ENCODE data around the gene IGSF21. TPM values are rescaled to one million over a fixed set of nuclear protein-coding genes. Genes with fewer than 3 reads are reported as not detected.

IGSF21 gene
- polyA plus RNA-seq, 1 of the 3 experiments (the other 2 are of a cell fraction), result not detected

DNA sequence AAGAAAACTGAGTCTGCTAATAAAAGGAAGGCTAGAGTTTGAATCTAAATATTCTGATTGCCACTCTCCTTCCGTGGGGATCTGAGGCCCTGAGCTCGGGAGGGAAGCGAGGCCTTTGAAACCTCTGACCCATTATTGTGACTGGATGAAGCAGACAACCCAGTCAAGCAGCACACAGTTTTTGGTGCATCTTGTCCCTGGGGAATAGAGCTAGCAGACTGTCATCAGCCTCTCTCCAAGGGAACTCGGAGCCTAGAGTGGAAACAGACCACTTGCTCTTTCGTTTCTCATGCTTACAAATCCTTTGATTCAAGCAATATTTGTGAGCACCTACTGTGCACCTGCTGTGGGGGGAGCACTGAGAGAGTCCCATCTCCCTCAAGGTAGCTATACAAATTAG lies 240.0 kb downstream of the IGSF21 start:
- TF ChIP-seq POLR2AphosphoS5 (IDR thresholded peaks at IDR 0.05; ENCODE audit: low read depth, low read length) (no peak), RCOR1 (IDR thresholded peaks at IDR 0.05; ENCODE audit: low read length) (no peak), MEF2A (IDR thresholded peaks at IDR 0.05; ENCODE audit: borderline replicate concordance, low read depth) (no peak), ELF1 (IDR thresholded peaks at IDR 0.05) (no peak), EZH2phosphoT487 (IDR thresholded peaks at IDR 0.05; ENCODE audit: borderline replicate concordance, low read depth) (no peak), FOXJ3 (CRISPR knock-in tag; IDR thresholded peaks at IDR 0.05) (no peak), EP300 (IDR thresholded peaks at IDR 0.05; ENCODE audit: borderline replicate concordance in 1 of 2, low read depth in 1 of 2, low read length in 1 of 2) (no peak)
- TF ChIP-seq, protein P1, sequence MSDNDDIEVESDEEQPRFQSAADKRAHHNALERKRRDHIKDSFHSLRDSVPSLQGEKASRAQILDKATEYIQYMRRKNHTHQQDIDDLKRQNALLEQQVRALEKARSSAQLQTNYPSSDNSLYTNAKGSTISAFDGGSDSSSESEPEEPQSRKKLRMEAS (IDR thresholded peaks at IDR 0.05; ENCODE audit: low read depth), result no peak
- TF ChIP-seq, protein P2, sequence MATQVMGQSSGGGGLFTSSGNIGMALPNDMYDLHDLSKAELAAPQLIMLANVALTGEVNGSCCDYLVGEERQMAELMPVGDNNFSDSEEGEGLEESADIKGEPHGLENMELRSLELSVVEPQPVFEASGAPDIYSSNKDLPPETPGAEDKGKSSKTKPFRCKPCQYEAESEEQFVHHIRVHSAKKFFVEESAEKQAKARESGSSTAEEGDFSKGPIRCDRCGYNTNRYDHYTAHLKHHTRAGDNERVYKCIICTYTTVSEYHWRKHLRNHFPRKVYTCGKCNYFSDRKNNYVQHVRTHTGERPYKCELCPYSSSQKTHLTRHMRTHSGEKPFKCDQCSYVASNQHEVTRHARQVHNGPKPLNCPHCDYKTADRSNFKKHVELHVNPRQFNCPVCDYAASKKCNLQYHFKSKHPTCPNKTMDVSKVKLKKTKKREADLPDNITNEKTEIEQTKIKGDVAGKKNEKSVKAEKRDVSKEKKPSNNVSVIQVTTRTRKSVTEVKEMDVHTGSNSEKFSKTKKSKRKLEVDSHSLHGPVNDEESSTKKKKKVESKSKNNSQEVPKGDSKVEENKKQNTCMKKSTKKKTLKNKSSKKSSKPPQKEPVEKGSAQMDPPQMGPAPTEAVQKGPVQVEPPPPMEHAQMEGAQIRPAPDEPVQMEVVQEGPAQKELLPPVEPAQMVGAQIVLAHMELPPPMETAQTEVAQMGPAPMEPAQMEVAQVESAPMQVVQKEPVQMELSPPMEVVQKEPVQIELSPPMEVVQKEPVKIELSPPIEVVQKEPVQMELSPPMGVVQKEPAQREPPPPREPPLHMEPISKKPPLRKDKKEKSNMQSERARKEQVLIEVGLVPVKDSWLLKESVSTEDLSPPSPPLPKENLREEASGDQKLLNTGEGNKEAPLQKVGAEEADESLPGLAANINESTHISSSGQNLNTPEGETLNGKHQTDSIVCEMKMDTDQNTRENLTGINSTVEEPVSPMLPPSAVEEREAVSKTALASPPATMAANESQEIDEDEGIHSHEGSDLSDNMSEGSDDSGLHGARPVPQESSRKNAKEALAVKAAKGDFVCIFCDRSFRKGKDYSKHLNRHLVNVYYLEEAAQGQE (IDR thresholded peaks at IDR 0.05; ENCODE audit: low read depth, low read length), result no peak
- TF ChIP-seq, protein P3, sequence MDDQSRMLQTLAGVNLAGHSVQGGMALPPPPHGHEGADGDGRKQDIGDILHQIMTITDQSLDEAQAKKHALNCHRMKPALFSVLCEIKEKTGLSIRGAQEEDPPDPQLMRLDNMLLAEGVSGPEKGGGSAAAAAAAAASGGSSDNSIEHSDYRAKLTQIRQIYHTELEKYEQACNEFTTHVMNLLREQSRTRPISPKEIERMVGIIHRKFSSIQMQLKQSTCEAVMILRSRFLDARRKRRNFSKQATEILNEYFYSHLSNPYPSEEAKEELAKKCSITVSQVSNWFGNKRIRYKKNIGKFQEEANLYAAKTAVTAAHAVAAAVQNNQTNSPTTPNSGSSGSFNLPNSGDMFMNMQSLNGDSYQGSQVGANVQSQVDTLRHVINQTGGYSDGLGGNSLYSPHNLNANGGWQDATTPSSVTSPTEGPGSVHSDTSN (IDR thresholded peaks at IDR 0.05), result no peak
- TF ChIP-seq, protein P4, sequence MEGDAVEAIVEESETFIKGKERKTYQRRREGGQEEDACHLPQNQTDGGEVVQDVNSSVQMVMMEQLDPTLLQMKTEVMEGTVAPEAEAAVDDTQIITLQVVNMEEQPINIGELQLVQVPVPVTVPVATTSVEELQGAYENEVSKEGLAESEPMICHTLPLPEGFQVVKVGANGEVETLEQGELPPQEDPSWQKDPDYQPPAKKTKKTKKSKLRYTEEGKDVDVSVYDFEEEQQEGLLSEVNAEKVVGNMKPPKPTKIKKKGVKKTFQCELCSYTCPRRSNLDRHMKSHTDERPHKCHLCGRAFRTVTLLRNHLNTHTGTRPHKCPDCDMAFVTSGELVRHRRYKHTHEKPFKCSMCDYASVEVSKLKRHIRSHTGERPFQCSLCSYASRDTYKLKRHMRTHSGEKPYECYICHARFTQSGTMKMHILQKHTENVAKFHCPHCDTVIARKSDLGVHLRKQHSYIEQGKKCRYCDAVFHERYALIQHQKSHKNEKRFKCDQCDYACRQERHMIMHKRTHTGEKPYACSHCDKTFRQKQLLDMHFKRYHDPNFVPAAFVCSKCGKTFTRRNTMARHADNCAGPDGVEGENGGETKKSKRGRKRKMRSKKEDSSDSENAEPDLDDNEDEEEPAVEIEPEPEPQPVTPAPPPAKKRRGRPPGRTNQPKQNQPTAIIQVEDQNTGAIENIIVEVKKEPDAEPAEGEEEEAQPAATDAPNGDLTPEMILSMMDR (IDR thresholded peaks at IDR 0.05), result no peak
- TF ChIP-seq, protein P5, sequence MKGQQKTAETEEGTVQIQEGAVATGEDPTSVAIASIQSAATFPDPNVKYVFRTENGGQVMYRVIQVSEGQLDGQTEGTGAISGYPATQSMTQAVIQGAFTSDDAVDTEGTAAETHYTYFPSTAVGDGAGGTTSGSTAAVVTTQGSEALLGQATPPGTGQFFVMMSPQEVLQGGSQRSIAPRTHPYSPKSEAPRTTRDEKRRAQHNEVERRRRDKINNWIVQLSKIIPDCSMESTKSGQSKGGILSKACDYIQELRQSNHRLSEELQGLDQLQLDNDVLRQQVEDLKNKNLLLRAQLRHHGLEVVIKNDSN (IDR thresholded peaks at IDR 0.05; ENCODE audit: borderline replicate concordance, low read depth), result no peak
- ChIA-PET CTCF (interaction anchor here (1.5 kb wide), 1 partner anchor 113 kb away, joined by 3 read pairs; no protein-coding TSS in a partner anchor), POLR2A (no interaction called here)
- Histone ChIP-seq H3K9ac (no peak overlapping the region), H3F3A (replicated peaks; ENCODE audit: insufficient read depth) (no peaks in the 10 kb centered on the region), H3K36me3 (replicated peaks in 1 of 2; ENCODE audit: control insufficient read depth in 1 of 2, insufficient read depth in 2 of 2, low read length in 1 of 2) (no peaks in the 10 kb centered on the region), H3K4me1 (ENCODE audit: control insufficient read depth in 1 of 2, insufficient read depth in 2 of 2, low read depth in 1 of 2, low read length in 1 of 2) (peaks cover 0 to 10% of the 10 kb centered on the region in 2 experiments; a peak in 1 of 4 replicates), H2AFZ (ENCODE audit: low read depth) (no peak overlapping the region), H4K20me1 (ENCODE audit: insufficient read depth) (no peaks in the 10 kb centered on the region), H3K27ac (ENCODE audit: low read depth in 2 of 2, low read length in 1 of 2) (no peak overlapping the region), H3K4me2 (no peak overlapping the region), H3K79me2 (ENCODE audit: insufficient read depth) (no peaks in the 10 kb centered on the region), H3K4me3 (ENCODE audit: low read depth in 2 of 2, low read length in 1 of 2) (no peak overlapping the region), H3K9me3 (no peaks in the 10 kb centered on the region), H3K9me2 (no peaks in the 10 kb centered on the region), H3K27me3 (ENCODE audit: insufficient read depth) (no peaks in the 10 kb centered on the region)
- 41% methylated on average over 5 of the region's 5 CpGs for WGBS (ENCODE audit: low lambda C conversion rate)
- DNase-seq, result no peak
